ENCODE data around the gene TGM2. TPM values are rescaled to one million over a fixed set of nuclear protein-coding genes. Genes with fewer than 3 reads are reported as not detected.

TGM2 gene
- total RNA-seq, 1 donor from 2014 or later: 529 TPM

DNA sequence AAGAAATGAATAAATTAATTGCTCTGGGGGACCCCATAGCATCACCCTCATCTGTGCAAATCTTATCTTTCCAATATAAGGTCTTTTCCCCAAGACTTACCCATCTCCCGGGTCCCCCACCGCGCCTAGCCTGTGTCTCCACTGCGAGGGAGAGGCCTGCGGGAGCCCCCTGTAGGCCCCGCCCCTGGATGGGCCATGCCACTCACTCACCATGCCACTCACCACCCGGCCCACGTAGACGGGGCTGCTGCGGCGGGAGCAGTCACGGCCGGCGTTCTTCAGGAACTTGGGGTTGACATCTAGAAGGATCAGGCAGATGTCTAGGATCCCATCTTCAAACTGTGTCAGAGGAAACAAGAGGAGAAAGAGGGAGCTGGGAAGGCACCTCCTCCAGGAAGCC is 17.3 kb downstream of the TGM2 start:
- no peak overlapping the region for H3K4me3 ChIP-seq
- H3K4me1 ChIP-seq: peaks cover 17 to 33% of the 10 kb centered on the region in 2 donors
- TF ChIP-seq, protein P1, sequence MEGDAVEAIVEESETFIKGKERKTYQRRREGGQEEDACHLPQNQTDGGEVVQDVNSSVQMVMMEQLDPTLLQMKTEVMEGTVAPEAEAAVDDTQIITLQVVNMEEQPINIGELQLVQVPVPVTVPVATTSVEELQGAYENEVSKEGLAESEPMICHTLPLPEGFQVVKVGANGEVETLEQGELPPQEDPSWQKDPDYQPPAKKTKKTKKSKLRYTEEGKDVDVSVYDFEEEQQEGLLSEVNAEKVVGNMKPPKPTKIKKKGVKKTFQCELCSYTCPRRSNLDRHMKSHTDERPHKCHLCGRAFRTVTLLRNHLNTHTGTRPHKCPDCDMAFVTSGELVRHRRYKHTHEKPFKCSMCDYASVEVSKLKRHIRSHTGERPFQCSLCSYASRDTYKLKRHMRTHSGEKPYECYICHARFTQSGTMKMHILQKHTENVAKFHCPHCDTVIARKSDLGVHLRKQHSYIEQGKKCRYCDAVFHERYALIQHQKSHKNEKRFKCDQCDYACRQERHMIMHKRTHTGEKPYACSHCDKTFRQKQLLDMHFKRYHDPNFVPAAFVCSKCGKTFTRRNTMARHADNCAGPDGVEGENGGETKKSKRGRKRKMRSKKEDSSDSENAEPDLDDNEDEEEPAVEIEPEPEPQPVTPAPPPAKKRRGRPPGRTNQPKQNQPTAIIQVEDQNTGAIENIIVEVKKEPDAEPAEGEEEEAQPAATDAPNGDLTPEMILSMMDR (IDR thresholded peaks at IDR 0.05): no peak
- peaks cover 50 to 55% of the 10 kb centered on the region in 2 donors for H3K36me3 ChIP-seq
- intact Hi-C loops (cut with DNase I): no loop called here
- peak overlapping the region; percentile 1 to 35 for H3K27ac ChIP-seq
- no peaks in the 10 kb centered on the region for H3K9me3 ChIP-seq
- no peak for DNase-seq (ENCODE audit: low spot score in 2 of 2)
- H3K27me3 ChIP-seq: no peaks in the 10 kb centered on the region

DNA sequence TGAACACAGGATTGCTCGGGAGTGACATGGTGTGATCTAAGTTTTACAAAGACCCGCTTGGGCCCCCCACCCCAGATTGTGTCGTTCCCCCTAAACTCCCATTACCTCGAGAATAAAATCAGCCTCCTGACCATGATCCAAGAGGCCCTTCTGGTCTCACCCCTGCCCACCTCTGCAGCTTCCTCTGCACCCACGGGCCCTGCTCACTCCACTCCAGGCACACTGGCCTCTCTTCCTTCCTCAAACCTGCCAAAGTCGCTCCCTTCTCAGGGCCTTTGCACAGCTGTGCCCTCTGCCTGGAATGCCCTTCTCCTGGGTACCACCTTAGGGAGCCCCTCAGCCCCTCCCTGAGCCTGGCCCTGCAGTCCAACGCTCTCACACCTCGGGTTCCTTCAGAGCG is 17.9 kb downstream of the TGM2 start:
- intact Hi-C loops (cut with DNase I): no loop called here
- Histone ChIP-seq H3K27me3 (no peaks in the 10 kb centered on the region), H3K4me3 (no peak overlapping the region), H3K4me1 (peaks cover 16 to 28% of the 10 kb centered on the region in 2 donors), H3K9me3 (no peaks in the 10 kb centered on the region), H3K27ac (no peak overlapping the region), H3K36me3 (peaks cover 54 to 61% of the 10 kb centered on the region in 2 donors)
- no peak for DNase-seq (ENCODE audit: low spot score in 2 of 2)
- TF ChIP-seq, protein P1 (IDR thresholded peaks at IDR 0.05): no peak

DNA sequence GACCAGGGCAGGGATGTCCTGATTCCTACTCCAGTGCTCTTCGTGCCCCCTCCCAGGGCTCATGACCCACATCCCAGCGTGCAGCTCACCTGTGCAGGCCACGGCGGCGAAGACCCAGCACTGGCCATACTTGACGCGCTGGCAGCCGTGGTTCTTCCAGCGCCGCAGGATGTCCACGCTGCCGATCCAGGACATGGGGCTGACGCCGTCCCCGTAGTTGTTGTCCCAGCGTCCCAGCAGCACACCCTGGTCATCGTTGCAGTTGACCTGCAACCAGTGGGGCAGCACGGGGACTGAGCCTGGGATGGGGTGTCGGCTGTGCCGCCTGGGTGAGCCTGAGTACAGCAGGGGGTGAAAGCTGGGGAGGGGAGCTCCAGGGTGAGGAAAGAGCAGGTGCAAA is 18.4 kb downstream of the TGM2 start:
- DNase-seq (ENCODE audit: low spot score in 2 of 2): no peak
- no peaks in the 10 kb centered on the region for H3K9me3 ChIP-seq
- intact Hi-C loops (cut with DNase I): no loop called here
- peaks cover 60 to 66% of the 10 kb centered on the region in 2 donors for H3K36me3 ChIP-seq
- TF ChIP-seq, protein P1 (IDR thresholded peaks at IDR 0.05): no peak
- H3K27ac ChIP-seq: peak overlapping the region in 1 of 2 donors; percentile 84
- peaks cover 11 to 22% of the 10 kb centered on the region in 2 donors for H3K4me1 ChIP-seq
- no peak overlapping the region for H3K4me3 ChIP-seq
- H3K27me3 ChIP-seq: no peaks in the 10 kb centered on the region

DNA sequence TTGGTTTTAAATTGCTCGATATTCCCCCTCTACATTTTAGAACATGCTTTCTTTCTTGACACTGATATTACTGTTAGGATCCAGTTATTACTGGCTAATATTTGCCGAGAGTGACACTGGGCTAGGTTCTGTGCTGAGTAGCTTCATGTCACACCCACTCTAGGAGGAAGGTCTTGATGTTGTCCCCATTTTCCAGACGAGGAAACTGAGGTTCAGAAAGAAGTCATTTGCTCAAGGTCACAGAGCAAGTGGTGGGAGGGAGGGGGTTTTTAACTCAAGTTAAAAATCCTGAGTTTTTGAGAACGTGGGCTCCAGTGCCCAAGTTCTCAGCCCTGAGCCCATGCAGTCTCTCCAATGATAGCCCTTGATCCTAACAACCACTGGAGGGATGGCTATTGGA is 18.9 kb downstream of the TGM2 start:
- peak overlapping the region; percentile 84 to 95 for H3K27ac ChIP-seq
- TF ChIP-seq, protein P1 (IDR thresholded peaks at IDR 0.05): no peak
- intact Hi-C loops (cut with DNase I): no loop called here
- DNase-seq (ENCODE audit: low spot score in 2 of 2): no peak
- no peaks in the 10 kb centered on the region for H3K9me3 ChIP-seq
- peaks cover 10 to 18% of the 10 kb centered on the region in 2 donors for H3K4me1 ChIP-seq
- peaks cover 64 to 71% of the 10 kb centered on the region in 2 donors for H3K36me3 ChIP-seq
- H3K4me3 ChIP-seq: no peak overlapping the region
- H3K27me3 ChIP-seq: no peaks in the 10 kb centered on the region

DNA sequence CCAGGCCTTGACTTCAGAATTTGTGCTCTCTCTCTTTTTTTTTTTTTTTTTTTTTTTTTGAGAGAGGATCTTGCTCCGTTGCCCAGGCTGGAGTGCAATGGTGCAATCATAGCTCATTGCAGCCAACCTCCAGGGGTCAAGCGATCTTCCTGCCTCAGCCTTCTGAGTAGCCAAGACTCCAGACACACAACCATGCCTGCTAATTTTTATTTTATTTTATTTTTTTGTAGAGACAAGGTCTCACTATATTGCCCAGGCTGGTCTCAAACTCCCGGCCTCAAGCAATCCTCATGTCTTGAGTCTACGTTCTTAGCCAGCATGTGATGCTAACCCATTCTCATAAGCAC is 19.4 kb downstream of the TGM2 start:
- DNase-seq (ENCODE audit: low spot score in 2 of 2): no peak
- intact Hi-C loops (cut with DNase I): loop anchor here (2.0 kb wide), 1 partner anchor 19 kb away; no protein-coding TSS in a partner anchor

More for the DNA sequence above, 19.4 kb downstream of the TGM2 start:
- H3K4me1 ChIP-seq: peaks cover 10 to 16% of the 10 kb centered on the region in 2 donors
- H3K27ac ChIP-seq: peak overlapping the region; percentile 84 to 95
- TF ChIP-seq, protein P1 (IDR thresholded peaks at IDR 0.05): no peak
- H3K4me3 ChIP-seq: no peak overlapping the region
- H3K27me3 ChIP-seq: no peaks in the 10 kb centered on the region
- H3K9me3 ChIP-seq: no peaks in the 10 kb centered on the region
- H3K36me3 ChIP-seq: peaks cover 64 to 72% of the 10 kb centered on the region in 2 donors

All from ascending aorta (tissue), 2 donors.